SH-SY5Y (cell line): ENCODE data around the gene GPATCH2L.

Experiments used
- GATA2 ChIP-seq: IDR thresholded peaks from 2 replicates; pipeline ENCODE4 v1.6.1; 2011; ENCODE audit warnings: mild to moderate bottlenecking, low read depth, low read length
- GATA3 ChIP-seq: IDR thresholded peaks from 2 replicates; pipeline ENCODE4 v1.6.1; 2011; ENCODE audit warnings: low read depth, mild to moderate bottlenecking, low read length, moderate library complexity

GRCh38 chr14:76113691-76114090 lies 38.0 kb upstream of the GPATCH2L start:
- TF ChIP-seq GATA2 (no peak), GATA3 (no peak)
